HG02759 (cell line): Measurements from ENCODE around the gene TTLL13.

ENCODE experiments used
- ATAC-seq: cut with Tn5 transposase; IDR thresholded peaks from one replicate; pipeline ENCODE4 v1.9.1; 2021; ENCODE audit warnings: mild to moderate bottlenecking, moderate library complexity; ENCODE audit not compliant: unreplicated experiment

TTLL13 gene

GRCh38 chr15:90249203-90249863 lies at the start of gene TTLL13:
Gene TTLL13, plus strand, starts transcription at chr15:90249556. Its CDS starts 1,075 bp downstream, at chr15:90250631.
- ATAC-seq: peak; percentile 50

GRCh38 chr15:90200534-90201129 lies 48.7 kb upstream of the TTLL13 start:
- no peak for ATAC-seq

GRCh38 chr15:90201130-90201943 lies 48.0 kb upstream of the TTLL13 start, which contains the start of gene SEMA4B:
Gene SEMA4B, plus strand, starts transcription at chr15:90201330. Its CDS starts 249 bp downstream, at chr15:90201579.
- peak; percentile 87 for ATAC-seq

GRCh38 chr15:90201944-90202375 lies 47.4 kb upstream of the TTLL13 start:
- ATAC-seq: peak; percentile 4

GRCh38 chr15:90202929-90203328 lies 46.4 kb upstream of the TTLL13 start:
- ATAC-seq: no peak

GRCh38 chr15:90203473-90203872 lies 45.9 kb upstream of the TTLL13 start:
- ATAC-seq: no peak

- no peak for ATAC-seq
Measured at GRCh38 chr15:90203922-90204321, 45.4 kb upstream of the TTLL13 start.

GRCh38 chr15:90205050-90205848 lies 44.1 kb upstream of the TTLL13 start:
- no peak for ATAC-seq

- no peak for ATAC-seq
Measured at GRCh38 chr15:90205886-90206285, 43.5 kb upstream of the TTLL13 start.

GRCh38 chr15:90207252-90207651 lies 42.1 kb upstream of the TTLL13 start:
- ATAC-seq: no peak

GRCh38 chr15:90208356-90208755 lies 41.0 kb upstream of the TTLL13 start:
- no peak for ATAC-seq

- ATAC-seq: peak; percentile 77
Measured at GRCh38 chr15:90209591-90209990, 39.8 kb upstream of the TTLL13 start.

GRCh38 chr15:90210593-90210992 lies 38.8 kb upstream of the TTLL13 start:
- ATAC-seq: no peak

GRCh38 chr15:90211009-90211408 lies 38.3 kb upstream of the TTLL13 start:
- no peak for ATAC-seq

- ATAC-seq: no peak
Measured at GRCh38 chr15:90211440-90212143, 37.8 kb upstream of the TTLL13 start.

GRCh38 chr15:90212221-90213098 lies 36.9 kb upstream of the TTLL13 start:
- ATAC-seq: no peak

GRCh38 chr15:90213122-90213817 lies 36.1 kb upstream of the TTLL13 start:
- no peak for ATAC-seq

- no peak for ATAC-seq
Measured at GRCh38 chr15:90213818-90214204, 35.5 kb upstream of the TTLL13 start.
